Vagina (tissue), 2 donors: ENCODE results near the gene PTN.

Experiments used
- POLR2AphosphoS5 ChIP-seq, 2 donors: sonication (generic); formaldehyde crosslinking; IDR thresholded peaks; one replicate each; pipeline ENCODE4 v1.9.0; 2017; ENCODE audit warnings: antibody characterized with exemption in 2 of 2, mild to moderate bottlenecking in 2 of 2, low read depth in 1 of 2; ENCODE audit not compliant: insufficient read depth in 1 of 2
- TF ChIP-seq, protein P1 (sequence below), 3 experiments: fragments of 450-650 bp in 2 of 3; fragments of 200-600 bp in 1 of 3; sonication (generic) in 1 of 3; IDR thresholded peaks; one replicate each; pipeline ENCODE4 v1.5.1; 2017 to 2019; ENCODE audit warnings: antibody characterized with exemption in 3 of 3, mild to moderate bottlenecking in 2 of 3, moderate library complexity in 2 of 3

DNA sequence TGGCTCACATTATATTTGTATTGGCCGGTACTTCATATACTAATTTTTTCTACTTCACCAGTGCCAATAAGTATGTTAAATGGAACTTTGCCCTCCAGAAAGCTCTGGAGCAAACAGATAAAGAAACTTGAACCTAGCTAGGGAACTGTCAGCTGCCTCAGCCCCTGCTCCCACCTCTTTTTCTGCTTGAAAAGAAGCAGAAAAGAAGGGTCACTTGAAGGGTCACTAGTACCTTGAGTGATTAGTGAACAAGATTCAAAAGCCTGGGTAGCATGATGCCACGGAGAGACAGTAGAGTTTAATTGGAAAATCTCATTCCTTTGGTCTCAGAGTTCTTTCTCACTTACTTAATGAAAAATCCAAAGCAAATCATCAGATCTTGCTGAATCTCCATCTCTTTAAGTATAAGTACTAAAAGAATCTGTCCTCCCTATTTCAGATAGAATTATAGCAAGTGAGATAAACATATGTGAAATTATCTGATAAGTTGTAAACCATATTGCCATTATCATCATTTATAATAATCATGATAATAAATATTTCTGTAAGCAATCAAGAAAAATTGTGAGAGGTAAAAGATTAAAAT is 47.7 kb downstream of the PTN start:
- TF ChIP-seq, protein P1, sequence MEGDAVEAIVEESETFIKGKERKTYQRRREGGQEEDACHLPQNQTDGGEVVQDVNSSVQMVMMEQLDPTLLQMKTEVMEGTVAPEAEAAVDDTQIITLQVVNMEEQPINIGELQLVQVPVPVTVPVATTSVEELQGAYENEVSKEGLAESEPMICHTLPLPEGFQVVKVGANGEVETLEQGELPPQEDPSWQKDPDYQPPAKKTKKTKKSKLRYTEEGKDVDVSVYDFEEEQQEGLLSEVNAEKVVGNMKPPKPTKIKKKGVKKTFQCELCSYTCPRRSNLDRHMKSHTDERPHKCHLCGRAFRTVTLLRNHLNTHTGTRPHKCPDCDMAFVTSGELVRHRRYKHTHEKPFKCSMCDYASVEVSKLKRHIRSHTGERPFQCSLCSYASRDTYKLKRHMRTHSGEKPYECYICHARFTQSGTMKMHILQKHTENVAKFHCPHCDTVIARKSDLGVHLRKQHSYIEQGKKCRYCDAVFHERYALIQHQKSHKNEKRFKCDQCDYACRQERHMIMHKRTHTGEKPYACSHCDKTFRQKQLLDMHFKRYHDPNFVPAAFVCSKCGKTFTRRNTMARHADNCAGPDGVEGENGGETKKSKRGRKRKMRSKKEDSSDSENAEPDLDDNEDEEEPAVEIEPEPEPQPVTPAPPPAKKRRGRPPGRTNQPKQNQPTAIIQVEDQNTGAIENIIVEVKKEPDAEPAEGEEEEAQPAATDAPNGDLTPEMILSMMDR (IDR thresholded peaks at IDR 0.05) = no peak
- no peak for TF ChIP-seq POLR2AphosphoS5 (IDR thresholded peaks at IDR 0.05; ENCODE audit: insufficient read depth in 1 of 2, low read depth in 1 of 2)
